Measurements from ENCODE around the gene PSMC4.

Gene PSMC4

DNA sequence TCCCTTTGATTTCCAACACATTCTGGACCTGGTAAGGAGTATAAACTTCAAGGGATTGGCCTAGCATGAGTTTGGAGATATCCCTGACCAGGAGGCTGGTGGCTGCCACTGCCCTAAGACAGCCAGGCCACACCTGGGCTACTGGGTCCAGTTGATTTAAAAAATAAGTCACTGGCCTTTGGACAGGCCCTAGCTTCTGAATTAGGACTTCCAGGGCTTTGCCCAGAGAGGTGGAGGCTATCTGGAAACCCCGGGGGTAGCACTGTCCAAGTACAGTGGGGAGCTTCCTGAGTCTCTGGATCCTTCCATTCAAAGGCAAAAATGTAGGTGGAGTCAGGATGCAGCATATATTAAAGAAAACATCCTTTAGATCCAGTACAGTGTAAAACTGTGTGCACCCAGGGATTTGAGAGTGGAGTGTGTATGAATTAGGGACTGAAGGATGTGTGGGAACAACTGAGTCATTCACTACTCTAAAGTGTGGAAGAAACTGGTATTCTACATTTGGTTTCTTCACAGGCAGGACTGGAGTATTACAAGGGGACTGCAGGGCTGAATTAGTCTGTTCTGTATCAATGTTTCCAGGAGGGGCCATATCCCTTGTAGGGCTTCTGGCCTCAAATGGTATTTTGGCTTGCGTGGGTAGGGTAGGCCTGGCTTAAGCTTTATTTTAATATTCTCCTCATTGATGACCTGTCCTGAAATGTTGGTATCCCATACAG lies 21.8 kb upstream of the PSMC4 start:
- Histone ChIP-seq H4K20me1 (ENCODE audit: insufficient read depth, low read length, poor library complexity, severe bottlenecking) (no peaks in the 10 kb centered on the region), H3K36me3 (ENCODE audit: insufficient read depth, low read length) (no peaks in the 10 kb centered on the region), H3K9me2 (replicated peaks; ENCODE audit: low read depth, low read length) (no peaks in the 10 kb centered on the region), H2AFZ (ENCODE audit: low read length) (no peak overlapping the region), H3K27me3 (ENCODE audit: insufficient read depth, low read length, poor library complexity, severe bottlenecking) (no peaks in the 10 kb centered on the region), H3K4me1 (ENCODE audit: insufficient read depth, low read length, poor library complexity, severe bottlenecking) (peaks cover 41% of the 10 kb centered on the region), H3K79me2 (ENCODE audit: insufficient read depth, low read length) (no peaks in the 10 kb centered on the region), H3K4me2 (ENCODE audit: low read depth, low read length, poor library complexity, severe bottlenecking) (no peak overlapping the region), H3K9me3 (ENCODE audit: insufficient read depth, low read depth, low read length) (no peaks in the 10 kb centered on the region), H3K4me3 (ENCODE audit: low read length, poor library complexity, severe bottlenecking) (no peak overlapping the region), H3F3A (ENCODE audit: low read depth) (no peaks in the 10 kb centered on the region), H3K9ac (ENCODE audit: low read depth, low read length, poor library complexity, severe bottlenecking) (no peak overlapping the region)
- TF ChIP-seq EZH2phosphoT487 (IDR thresholded peaks at IDR 0.05; ENCODE audit: borderline replicate concordance) = no peak
- TF ChIP-seq, protein P1, sequence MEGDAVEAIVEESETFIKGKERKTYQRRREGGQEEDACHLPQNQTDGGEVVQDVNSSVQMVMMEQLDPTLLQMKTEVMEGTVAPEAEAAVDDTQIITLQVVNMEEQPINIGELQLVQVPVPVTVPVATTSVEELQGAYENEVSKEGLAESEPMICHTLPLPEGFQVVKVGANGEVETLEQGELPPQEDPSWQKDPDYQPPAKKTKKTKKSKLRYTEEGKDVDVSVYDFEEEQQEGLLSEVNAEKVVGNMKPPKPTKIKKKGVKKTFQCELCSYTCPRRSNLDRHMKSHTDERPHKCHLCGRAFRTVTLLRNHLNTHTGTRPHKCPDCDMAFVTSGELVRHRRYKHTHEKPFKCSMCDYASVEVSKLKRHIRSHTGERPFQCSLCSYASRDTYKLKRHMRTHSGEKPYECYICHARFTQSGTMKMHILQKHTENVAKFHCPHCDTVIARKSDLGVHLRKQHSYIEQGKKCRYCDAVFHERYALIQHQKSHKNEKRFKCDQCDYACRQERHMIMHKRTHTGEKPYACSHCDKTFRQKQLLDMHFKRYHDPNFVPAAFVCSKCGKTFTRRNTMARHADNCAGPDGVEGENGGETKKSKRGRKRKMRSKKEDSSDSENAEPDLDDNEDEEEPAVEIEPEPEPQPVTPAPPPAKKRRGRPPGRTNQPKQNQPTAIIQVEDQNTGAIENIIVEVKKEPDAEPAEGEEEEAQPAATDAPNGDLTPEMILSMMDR (conservative IDR thresholded peaks at IDR 0.05; ENCODE audit: low read length) = no peak

DNA sequence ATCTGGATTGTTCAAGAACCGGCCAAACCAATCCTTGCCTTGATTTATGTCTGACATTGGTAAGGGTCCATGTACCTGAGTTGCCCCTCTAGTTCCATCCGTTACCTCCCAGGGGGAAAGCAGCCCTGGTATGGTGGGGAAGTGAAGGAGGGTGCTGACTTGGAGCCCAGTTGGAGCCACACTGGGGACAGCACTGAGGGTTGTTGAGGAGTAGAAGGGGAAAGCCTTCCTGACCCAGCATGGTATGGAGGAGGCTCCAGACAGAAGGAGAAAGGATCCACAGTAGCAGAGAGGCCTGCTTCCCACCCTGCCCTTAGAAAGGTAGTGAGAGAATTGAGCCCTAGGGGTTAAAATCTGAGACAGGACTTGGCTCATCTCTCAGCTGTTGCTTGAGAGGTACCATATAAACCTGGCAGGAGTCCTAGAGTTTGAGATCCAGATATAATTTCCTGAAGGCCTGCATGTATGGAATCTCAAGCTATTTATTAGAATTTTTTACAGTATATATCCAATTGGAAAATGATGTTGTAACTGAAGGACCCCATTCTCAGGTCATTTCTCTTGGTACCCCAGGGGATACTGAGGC lies 19.8 kb upstream of the PSMC4 start:
- no peak overlapping the region for H3K4me2 ChIP-seq (ENCODE audit: low read depth, low read length, poor library complexity, severe bottlenecking)
- no peaks in the 10 kb centered on the region for H4K20me1 ChIP-seq (ENCODE audit: insufficient read depth, low read length, poor library complexity, severe bottlenecking)

DNA sequence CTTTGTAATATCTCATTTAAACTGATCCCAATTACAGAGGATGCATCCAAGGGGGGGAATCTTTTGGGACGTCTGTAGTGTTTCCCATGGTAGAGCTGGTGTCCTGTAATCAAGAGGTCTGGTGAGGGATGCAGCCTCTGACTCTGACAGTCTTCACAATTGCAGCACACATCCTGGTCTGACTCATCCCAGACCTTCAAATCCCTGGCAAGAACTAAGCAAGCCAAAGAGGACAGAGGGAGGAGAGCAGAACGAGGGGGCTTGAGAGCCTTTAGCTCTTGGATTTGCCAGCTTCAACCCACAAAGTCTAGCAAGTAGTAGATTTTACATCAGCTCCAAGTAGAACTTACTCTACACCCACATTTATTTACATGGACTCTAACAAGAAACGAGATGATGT lies 19.3 kb upstream of the PSMC4 start:
- no peak overlapping the region for H3K4me3 ChIP-seq (ENCODE audit: low read length, poor library complexity, severe bottlenecking)

More for the DNA sequence above, 19.8 kb upstream of the PSMC4 start:
- Histone ChIP-seq H3K9me3 (ENCODE audit: insufficient read depth, low read depth, low read length) (no peaks in the 10 kb centered on the region), H3K4me3 (ENCODE audit: low read length, poor library complexity, severe bottlenecking) (no peak overlapping the region), H2AFZ (ENCODE audit: low read length) (no peak overlapping the region), H3K36me3 (ENCODE audit: insufficient read depth, low read length) (no peaks in the 10 kb centered on the region), H3K9ac (ENCODE audit: low read depth, low read length, poor library complexity, severe bottlenecking) (no peak overlapping the region), H3F3A (ENCODE audit: low read depth) (no peaks in the 10 kb centered on the region), H3K4me1 (ENCODE audit: insufficient read depth, low read length, poor library complexity, severe bottlenecking) (peaks cover 49% of the 10 kb centered on the region), H3K79me2 (ENCODE audit: insufficient read depth, low read length) (no peaks in the 10 kb centered on the region), H3K9me2 (replicated peaks; ENCODE audit: low read depth, low read length) (no peaks in the 10 kb centered on the region), H3K27me3 (ENCODE audit: insufficient read depth, low read length, poor library complexity, severe bottlenecking) (no peaks in the 10 kb centered on the region)
- TF ChIP-seq EZH2phosphoT487 (IDR thresholded peaks at IDR 0.05; ENCODE audit: borderline replicate concordance) = no peak
- TF ChIP-seq, protein P1 (conservative IDR thresholded peaks at IDR 0.05; ENCODE audit: low read length) = no peak

More for the DNA sequence above, 19.3 kb upstream of the PSMC4 start:
- H2AFZ ChIP-seq (ENCODE audit: low read length) = no peak overlapping the region
- no peaks in the 10 kb centered on the region for H3K79me2 ChIP-seq (ENCODE audit: insufficient read depth, low read length)
- peaks cover 49% of the 10 kb centered on the region for H3K4me1 ChIP-seq (ENCODE audit: insufficient read depth, low read length, poor library complexity, severe bottlenecking)
- H3K27me3 ChIP-seq (ENCODE audit: insufficient read depth, low read length, poor library complexity, severe bottlenecking) = no peaks in the 10 kb centered on the region
- no peaks in the 10 kb centered on the region for H4K20me1 ChIP-seq (ENCODE audit: insufficient read depth, low read length, poor library complexity, severe bottlenecking)
- no peak overlapping the region for H3K9ac ChIP-seq (ENCODE audit: low read depth, low read length, poor library complexity, severe bottlenecking)
- H3K36me3 ChIP-seq (ENCODE audit: insufficient read depth, low read length) = no peaks in the 10 kb centered on the region
- no peak for TF ChIP-seq EZH2phosphoT487 (IDR thresholded peaks at IDR 0.05; ENCODE audit: borderline replicate concordance)
- TF ChIP-seq, protein P1 (conservative IDR thresholded peaks at IDR 0.05; ENCODE audit: low read length) = no peak
- no peaks in the 10 kb centered on the region for H3K9me3 ChIP-seq (ENCODE audit: insufficient read depth, low read depth, low read length)
- no peaks in the 10 kb centered on the region for H3F3A ChIP-seq (ENCODE audit: low read depth)
- H3K4me2 ChIP-seq (ENCODE audit: low read depth, low read length, poor library complexity, severe bottlenecking) = no peak overlapping the region
- no peaks in the 10 kb centered on the region for H3K9me2 ChIP-seq (replicated peaks; ENCODE audit: low read depth, low read length)
